Left lobe of liver (tissue), 2 donors: ENCODE measurements around the gene PLCL2. TPM values are rescaled to one million over a fixed set of nuclear protein-coding genes. Genes with fewer than 3 reads are reported as not detected.

ENCODE experiments used
- ATAC-seq: fragments of 200-7000 bp; cut with Tn5 transposase; one replicate; pipeline ENCODE4 v1.9.1; 2020; ENCODE audit warnings: mild to moderate bottlenecking, moderate library complexity
- DNase-seq: peaks from one replicate; pipeline ENCODE4 v3.0.0-alpha.2; 2020; ENCODE audit warnings: low spot score
- total RNA-seq: library from RNA; stranded (reverse); gene quantifications from one replicate; pipeline ENCODE4 v1.2.1, GENCODE V29; 2021
- donor health status: DM: no; HTN: no; CAD: no; lungs with moderate emphysema.
- donor health status: DM: no; HTN: yes; CAD: no.

The PLCL2 gene
- total RNA-seq, 1 donor from 2014 or later: 5.6 TPM

DNA sequence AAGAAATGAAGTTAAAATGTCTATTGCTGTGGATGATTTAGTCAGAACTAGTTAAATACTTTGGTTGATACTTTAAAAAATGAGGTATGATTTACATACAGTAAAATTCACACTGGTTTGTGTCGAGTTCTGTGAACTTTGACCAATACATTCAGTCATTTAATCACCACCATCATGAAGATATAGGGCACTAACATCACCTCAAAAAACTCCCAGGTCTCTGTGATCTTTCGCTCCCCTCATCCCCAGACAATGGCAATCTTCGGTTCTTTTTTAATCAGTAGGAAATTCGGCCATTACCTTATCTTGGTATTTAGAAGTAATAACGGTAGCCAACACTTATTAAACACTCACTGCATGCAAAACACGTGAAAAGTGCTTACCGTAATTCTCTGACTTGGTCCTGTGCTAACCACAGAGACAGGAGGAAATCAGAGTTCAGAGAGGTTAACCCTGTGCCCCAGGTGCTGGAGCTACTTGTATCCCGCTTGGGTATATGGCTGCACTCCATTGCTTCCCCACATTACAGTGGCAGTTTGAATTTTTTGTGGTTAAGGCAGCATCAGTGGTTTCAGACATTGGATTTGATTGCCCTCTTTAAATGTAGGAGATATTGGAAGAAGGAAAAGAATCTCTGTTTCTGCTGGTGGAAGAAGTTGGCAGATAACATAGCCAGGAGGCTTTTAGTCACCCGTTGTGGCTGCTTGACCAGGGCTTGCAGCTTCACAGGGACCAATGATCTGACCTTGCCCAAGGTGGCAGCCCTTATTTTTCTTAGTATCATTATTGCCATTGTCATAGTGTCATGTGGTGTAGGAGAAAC, 4.2 kb downstream of the PLCL2 start:
- DNase-seq (no peak), ATAC-seq (no peak)

DNA sequence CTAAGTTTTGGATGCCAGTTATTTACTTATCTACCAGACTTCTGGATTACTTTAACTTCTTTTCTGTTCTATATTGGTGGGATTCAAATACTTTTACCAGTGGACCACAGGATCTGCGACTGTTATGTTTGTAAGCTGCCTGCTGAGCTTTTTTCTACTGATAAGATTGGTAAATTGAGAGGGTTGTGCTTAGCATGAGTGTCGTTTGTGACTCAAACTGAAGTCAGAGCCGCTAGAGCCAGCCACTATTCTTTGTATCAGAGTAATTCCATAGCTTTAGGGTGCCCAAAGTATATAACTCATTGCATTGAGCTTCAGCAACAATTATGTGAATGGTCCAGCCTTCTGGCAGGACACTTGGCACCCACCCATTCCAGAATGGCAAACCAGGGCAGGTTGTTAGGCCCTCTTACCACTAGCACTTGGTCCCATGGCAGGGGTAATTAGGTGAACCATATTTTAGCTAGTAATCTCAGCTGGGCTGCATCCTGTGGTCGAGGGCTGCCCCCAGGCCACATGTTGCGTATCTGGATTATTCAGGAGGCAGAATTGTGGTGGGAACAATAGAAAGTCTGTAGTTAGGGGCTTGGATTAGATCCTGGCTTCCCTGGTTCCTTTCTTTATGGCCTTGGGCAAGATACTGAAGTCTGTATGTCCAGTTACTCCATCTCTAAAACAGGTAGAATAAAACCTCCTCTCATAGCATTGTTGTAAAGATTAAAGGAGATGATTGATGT, 6.0 kb downstream of the PLCL2 start:
- DNase-seq: no peak
- no peak for ATAC-seq

DNA sequence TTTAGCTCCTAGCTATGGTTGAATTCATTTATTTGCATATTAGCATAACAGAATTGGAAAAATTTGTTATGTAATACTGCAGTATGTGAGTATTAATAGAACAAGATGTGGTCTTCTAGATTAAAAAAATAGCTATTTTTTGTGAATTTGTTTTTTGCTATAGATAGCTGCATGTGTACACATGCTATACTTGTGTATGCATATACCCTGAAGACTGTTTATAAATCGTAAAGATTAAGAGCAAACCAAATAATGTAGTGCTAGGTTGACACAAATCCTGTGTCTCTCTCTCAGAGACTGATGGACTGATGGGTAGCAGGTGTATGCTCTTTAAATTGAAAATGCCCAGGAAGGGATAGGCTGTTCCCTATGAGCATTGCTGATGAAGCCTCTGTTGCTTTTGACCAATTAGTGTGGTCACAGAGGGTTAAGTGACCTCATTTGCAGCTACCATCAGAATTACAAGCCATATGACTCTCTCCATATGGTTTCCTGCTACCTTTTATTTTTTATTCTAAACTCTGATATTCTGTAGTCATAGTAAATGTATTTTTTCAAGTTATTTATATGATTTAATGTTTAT, 9.0 kb downstream of the PLCL2 start:
- no peak for ATAC-seq
- DNase-seq: no peak

DNA sequence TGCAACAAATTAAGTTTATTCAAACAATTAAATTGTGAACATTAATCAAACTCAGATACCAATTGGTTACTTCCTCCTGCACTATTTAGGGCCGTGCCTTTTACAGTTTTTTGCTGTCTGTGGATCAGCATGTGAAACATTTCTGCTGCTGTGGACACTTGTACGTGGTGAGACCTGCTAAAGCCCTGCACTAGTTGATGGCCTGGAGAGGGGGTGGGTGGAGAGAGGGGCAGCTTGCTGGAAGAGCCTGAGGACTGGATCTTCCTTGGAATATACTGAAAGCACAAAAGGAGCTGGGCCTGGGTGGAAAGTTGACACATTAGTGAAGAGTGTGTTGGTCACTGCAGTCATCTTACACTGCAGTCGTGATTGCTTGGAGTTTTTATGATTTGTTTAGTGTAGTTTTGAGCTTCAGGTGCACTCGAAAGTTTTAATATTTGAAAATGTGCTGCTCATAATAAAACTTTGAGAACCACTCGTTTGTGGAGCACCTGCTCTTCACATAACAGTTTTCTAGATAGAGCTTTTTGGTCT, 11.4 kb downstream of the PLCL2 start:
- DNase-seq (no peak), ATAC-seq (no peak)

DNA sequence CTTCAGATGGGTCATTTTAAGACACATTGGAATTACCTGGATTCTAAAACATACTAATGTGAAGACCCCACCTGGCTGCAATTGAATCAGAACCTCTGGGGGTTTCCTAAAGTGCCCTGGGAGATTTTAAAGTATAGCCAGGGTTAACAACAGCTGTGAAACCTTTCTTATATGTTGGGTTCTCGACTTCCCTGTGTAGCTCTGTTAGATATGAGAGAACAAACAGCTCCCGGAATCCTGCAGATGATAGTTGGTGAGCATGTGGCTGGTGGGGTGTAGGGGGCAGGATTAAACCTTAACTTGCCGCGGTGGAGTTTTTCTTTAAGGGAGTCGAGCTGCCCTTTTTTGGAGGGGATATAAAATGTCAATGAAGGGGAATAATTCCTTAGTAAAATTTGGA, 12.1 kb downstream of the PLCL2 start:
- no peak for DNase-seq
- no peak for ATAC-seq

DNA sequence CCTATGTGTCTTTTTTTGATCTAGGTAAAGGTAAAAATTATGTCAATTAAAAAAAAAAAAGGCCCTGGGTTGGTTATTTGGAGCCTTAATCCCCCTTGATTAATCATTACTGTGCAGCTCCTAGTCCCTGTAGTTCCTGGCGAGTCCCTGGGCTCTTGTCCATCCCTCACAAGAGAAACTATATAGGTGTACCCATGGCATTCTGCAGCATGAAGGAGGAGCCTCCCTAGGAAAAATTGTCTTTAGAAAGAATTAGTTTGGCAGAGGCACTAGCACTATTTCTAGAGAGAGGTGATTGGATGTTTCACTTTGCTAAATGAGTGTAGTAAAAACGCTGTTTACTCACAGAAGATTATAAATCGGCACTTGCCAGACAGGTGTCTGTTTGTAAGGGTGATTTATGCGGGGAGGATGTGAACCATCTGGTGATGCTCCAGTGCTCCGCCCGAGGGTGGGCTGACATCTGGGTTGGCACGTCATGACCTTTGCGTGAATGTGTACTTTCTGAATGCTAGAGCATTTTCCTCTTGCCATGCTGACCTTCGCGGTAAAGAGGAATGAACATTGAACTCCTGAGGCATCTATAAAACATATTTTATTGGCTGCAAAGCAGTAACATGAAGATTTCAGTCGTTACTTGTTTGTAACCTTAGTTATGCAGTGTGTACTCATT, 12.6 kb downstream of the PLCL2 start:
- ATAC-seq (peak; percentile 76), DNase-seq (no peak)

DNA sequence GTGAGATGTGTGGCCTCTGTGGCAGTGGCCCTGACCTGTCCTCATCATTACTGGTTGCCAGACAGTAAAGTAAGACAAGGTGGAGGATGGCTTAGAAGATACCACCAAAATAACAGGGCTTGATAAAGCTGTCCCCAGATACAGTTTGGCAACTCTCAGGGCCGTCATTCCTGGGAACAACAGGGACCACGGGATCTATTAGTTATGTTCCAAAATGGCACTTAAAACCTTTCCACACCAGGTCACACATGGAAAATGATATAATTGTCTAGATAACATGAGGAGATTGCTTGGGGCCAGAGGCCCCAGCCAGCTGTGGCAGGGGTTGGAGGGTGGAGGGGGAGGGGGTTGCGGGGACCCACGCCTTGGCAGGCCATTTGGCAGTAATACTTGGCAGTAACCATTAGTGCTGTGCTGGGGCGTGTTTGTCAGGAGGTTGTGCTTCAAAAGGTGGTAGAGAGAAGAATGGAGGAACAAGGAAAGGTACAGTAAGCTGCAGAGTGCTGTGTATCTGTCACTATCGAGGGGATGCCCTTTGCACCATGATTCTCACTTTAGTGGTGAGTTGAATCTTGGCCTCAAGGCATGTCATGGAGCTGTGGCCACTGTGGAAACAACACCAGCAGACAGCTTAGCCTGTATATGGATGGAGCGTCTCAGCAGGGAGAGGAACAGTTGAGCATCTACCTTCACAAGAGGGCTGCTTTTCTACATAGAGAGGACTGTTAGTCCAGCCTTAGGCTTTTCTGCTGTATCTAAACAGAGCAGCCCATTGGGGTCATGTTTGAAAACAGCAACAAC, 14.0 kb downstream of the PLCL2 start:
- ATAC-seq (no peak), DNase-seq (no peak)

DNA sequence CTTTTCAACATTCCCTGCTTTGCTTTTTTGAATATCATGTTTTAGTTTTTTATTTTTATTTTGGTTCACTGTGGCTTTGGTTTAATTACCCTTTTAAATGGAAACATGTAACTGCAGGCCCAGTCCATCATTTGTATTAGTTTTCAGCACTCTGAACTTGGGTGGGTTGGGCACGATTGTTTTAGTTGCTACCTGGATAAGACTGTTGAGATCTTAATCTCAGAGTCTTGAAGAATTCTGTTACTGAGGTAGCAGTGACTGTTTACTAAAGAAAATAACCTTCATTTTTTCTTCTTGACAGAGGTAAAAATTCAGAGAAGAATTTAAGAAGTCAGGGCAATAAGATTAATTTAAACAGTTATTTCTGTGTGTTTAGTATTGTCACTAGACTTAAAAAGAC, 15.2 kb downstream of the PLCL2 start:
- ATAC-seq (no peak), DNase-seq (no peak)

DNA sequence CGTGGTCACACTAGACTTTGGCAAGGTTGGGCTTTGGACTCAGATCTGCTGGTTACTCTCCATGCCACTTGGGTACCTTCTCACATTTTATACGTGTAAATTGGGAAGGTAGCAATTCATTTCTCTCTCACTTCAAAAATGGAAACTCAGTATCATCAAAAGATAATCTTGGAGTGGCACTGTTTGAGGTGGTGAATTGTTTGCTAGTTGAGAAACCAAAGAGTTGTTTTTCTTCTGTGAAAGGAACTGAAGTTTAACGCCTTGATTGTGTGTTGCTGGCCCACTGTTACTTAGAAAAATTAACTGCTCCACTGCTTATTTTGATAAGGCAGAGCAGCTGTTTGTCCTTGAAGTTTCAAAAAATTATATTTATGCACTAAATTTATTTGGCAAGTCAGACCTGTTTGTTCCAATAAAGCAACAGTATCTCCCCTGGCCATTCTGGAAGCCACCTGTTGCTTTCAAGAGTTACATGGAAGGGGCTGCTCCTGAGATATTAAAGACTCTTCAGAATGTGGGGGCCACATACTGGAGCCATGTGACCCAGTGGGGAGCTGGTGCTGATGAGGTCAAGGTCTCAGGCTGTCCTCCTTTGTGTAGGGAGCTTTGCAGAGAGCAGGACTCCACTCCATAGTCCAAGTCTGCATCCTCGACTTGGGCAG, 16.2 kb downstream of the PLCL2 start:
- no peak for DNase-seq
- no peak for ATAC-seq

DNA sequence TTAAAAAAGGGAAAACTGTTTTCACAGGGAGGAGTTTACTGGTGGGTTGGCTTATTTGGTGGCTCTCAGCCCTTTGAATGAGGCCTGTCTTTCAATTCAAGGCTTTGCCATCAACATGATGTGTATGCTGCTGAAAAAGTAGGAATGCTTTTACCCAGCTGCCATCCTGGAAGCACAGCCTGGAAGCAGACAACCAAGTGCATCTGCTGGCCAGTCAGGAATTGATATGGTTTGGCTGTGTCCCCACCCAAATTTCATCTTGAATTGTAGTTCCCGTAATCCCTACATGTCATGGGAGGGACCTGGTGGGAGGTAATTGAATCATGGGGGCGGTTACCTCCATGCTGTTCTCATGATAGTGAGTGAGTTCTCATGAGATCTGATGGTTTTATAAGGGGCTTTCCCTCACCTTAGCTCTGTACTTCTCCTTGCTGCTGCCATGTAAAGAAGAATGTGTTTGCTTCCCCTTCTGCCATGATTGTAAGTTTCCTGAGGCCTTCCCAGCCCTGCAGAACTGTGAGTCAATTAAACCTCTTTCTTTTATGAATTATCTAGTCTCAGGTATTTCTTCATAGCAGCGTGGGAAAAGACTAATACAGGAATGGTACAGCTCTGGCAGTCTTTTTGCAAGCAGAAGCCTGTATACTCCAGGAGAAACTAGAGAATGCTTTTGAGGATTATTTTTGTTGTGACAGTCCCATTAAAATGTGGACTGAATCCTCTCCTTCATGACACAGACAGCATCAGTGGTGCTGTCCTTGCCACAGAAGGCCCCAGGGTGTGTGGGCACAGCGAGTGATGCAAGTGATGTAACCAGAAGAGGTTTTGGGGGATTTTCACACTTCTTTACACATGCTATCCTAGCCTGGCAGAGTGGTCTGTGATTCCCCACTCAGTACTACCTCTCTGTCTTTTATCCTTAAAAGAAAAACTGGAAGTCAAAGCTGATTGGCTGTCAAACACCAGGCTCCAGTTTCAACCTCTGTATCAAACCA, 20.0 kb downstream of the PLCL2 start:
- no peak for ATAC-seq

DNA sequence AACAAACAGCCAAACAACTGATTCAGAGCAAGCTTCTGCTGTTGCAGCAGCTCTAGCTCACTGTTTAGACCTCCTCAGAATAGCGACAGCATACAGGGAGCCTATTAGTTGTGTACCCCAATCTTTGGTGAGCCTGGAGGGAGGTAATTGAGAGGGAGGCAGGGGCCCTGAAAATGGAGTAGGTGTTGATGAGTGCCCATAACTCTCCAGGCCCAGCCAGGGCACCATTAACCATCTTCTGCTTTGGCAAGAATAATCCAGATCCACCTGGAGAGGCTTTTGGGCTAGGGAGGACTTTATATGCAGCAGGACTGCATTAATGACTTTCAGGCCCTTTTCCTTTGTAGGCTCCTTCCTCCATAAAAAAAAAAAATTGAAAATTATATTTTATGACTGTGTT, 20.9 kb downstream of the PLCL2 start:
- ATAC-seq: no peak

More for the DNA sequence above, 20.0 kb downstream of the PLCL2 start:
- DNase-seq: no peak

DNA sequence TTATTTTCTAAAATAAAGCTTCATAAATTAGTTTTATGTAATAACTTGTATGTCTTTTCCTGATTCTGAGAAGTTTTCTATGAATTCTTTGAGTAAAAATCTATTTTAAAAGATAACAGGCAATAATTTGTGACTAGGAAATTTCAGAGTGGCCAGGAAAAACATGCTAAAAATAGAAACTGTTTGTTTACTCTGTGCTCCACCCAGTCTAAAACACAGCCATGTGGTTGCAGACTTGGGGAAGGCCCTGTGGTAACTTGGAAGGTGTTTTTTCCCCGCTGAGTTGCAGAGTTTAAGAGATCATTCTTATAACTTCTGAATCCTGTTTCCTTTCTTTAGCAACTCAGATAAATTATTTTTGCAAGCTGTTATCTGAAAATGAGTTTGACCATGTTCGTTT, 21.9 kb downstream of the PLCL2 start:
- no peak for DNase-seq
- ATAC-seq: peak; percentile 93

More for the DNA sequence above, 20.9 kb downstream of the PLCL2 start:
- DNase-seq: no peak

DNA sequence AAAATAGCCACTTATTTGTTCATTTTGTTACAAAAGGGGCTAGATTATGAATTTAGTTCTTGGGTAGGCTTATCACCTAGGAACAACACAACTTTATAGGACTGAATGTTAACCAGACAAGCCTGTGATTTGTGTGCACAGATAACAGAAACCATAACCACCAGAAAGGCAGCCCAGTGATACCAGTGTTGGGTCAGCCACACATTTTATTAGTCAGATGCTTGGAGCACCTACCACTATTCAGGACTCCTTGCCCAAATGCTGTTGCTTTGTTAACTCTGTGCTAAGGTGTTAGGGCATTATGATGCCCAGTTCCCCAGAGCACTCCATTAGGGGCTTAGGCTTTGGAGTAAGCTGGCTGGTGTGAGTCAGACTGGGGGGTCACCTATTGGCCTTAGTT, 22.5 kb downstream of the PLCL2 start:
- no peak for ATAC-seq

DNA sequence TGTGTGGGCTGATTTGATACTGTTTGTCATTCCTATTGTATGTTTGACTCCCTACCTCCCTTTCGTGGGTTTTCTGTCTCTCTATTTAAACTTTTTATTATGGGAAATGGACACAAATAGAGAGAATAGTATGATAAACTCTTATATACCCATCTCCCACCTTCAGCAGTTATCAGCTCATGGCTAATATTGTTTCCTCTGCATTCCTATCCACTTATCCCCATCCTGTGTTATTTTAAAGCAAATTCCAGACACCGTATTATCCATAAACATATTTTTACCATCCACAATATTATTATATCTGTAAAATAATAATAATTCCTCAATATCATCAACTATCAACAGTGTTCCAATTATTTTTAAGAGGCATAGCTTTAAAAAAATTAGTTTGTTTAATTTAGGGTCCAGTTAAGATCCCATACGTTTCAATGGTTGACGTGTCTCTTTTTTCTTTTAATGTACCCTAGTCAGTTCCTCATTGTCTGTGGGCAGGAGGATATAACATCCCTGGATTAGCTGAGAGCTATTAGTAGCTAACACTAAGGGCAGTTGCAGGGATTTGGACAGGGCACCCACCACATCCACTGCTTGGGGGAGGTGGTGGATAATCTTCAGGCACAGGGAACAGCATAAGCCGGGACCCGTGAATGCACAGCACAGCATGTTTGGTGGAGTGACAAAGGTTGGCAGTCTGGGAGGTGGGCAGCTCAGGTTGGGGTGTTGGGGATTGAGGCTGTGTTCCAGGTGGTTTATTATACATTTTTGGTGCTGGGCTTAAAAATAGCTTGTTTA, 23.5 kb downstream of the PLCL2 start:
- no peak for DNase-seq

More for the DNA sequence above, 22.5 kb downstream of the PLCL2 start:
- DNase-seq: no peak

DNA sequence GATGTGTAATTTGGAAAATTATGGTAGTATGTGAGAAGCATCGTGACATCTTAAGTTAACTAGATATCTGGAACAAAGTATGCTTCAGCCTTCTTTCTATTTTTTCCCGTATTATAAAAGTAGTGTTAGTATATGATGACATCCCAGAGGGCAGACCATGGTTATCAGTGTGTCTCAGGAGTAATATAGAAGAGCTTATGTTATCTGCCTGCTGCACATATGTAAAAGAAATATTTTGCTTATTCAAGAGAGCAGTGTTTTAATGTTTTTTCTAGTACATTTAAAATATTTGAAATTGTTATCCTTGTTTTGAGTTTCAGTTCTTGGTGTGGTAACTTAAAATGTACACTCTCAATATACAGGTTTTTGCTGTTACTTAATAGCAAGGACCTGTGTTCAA, 24.1 kb downstream of the PLCL2 start:
- ATAC-seq (no peak), DNase-seq (no peak)

More for the DNA sequence above, 23.5 kb downstream of the PLCL2 start:
- no peak for ATAC-seq

DNA sequence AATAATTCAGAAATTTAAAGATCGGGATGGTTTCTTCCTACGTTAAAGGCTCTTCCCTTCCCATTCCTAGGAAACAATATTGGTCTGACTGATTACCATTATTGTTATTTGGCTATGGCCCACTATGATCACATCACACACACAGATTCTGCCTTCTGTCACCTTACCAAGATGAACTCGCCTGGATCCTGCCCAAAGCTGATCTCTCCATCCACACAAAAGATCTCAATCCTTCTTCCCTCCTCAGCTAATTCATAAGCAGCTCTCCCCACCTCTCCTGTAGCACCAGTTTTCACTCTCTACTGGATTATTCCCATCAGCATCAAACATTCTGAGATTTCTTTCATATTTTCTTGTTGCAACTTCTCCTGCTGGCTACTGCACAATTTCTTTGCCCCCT, 25.0 kb downstream of the PLCL2 start:
- DNase-seq (no peak), ATAC-seq (no peak)

DNA sequence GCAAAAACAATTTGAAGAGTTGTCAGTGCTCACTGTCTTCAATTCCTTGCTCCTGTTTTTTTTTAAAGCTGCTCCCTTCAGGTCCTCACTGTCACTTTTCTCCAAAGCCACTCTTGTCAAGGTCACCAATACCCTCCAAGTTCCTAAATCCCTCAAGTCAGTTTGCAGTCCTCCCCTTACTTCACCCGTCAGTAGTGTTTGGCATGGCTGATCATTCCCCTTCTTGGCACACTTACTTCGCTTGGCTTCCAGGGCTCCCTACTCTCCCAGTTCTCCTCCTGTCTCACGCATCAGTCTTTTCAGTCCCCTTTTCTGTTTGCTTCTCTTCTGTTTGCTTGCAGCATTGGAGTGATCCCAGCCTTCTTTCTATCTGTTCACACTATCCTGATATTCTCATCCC, 25.5 kb downstream of the PLCL2 start:
- no peak for DNase-seq
- no peak for ATAC-seq

DNA sequence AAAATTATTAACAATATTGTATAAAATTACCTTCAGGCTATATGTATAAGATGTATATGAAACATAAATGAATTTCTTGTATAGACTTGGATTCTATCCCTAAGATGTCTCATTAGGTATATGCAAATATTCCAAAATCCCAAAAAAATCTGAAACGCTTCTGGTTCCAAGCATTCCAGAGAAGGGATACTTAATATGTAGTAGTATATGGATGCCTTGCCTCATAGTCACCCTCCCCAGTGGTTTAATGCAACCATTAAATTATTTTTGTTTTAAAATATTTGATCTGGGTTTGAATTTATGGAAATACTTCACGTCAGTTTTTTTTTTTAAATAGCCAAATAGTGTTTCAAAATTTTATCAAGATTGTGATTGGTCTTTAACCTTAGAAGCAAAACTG, 27.2 kb downstream of the PLCL2 start:
- DNase-seq: no peak
- ATAC-seq: no peak
